Measurements from ENCODE around the gene IFRD2.

DNA sequence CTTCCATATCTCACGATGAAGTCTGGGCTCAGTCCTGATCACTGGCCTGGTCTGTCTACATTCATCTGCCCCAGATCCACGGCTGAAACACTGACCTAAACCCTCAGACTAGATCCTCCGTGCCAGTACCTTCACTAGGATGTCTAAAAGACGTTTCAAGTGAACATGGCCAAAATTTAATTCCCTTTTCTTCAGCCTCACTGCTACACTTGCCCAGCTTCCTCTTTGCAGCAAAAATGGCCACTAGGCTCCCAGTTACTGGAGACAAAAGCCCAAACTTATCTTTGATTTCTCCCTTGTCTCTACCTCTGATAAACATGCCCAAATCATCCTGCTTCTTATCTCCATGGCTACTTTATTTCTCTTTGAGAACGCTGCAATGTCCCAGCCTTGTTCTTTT, 46.7 kb upstream of the IFRD2 start:
- TF ChIP-seq, protein P1, sequence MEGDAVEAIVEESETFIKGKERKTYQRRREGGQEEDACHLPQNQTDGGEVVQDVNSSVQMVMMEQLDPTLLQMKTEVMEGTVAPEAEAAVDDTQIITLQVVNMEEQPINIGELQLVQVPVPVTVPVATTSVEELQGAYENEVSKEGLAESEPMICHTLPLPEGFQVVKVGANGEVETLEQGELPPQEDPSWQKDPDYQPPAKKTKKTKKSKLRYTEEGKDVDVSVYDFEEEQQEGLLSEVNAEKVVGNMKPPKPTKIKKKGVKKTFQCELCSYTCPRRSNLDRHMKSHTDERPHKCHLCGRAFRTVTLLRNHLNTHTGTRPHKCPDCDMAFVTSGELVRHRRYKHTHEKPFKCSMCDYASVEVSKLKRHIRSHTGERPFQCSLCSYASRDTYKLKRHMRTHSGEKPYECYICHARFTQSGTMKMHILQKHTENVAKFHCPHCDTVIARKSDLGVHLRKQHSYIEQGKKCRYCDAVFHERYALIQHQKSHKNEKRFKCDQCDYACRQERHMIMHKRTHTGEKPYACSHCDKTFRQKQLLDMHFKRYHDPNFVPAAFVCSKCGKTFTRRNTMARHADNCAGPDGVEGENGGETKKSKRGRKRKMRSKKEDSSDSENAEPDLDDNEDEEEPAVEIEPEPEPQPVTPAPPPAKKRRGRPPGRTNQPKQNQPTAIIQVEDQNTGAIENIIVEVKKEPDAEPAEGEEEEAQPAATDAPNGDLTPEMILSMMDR (IDR thresholded peaks at IDR 0.05) = peak in 1 of 5 experiments; percentile 20
- no peak for TF ChIP-seq POLR2A (IDR thresholded peaks at IDR 0.05)
- no peak for TF ChIP-seq EP300 (IDR thresholded peaks at IDR 0.05)
